ENCODE data around the gene S1PR4. TPM values are rescaled to one million over a fixed set of nuclear protein-coding genes. Genes with fewer than 3 reads are reported as not detected.

Gene S1PR4
- total and polyA plus RNA-seq, 2 of the 8 experiments (the other 6 are each of a cell fraction or from before 2014, with no cell fraction given): not detected

- no peaks in the 10 kb centered on the region for H3K9me3 ChIP-seq (ENCODE audit: insufficient read depth in 2 of 2, low read depth in 1 of 2, low read length in 1 of 2)
- FAIRE-seq (no peak), DNase-seq (ENCODE audit: low read depth in 1 of 2, low spot score in 2 of 2) (no peak)
- H3K23me2 ChIP-seq (ENCODE audit: low read depth, low read length): peaks cover 15% of the 10 kb centered on the region; the same call in 1 of the 2 replicates
- H2AFZ ChIP-seq (ENCODE audit: low read length): no peak overlapping the region
- H3K4ac ChIP-seq (replicated peaks; ENCODE audit: insufficient read length, low read depth, low read length): no peak overlapping the region
- H3K79me2 ChIP-seq (ENCODE audit: control insufficient read depth in 1 of 2, insufficient read depth in 2 of 2, low read length in 2 of 2): no peaks in the 10 kb centered on the region
- no peak overlapping the region for H3K18ac ChIP-seq (ENCODE audit: extremely low read depth, low read length)
- H4K91ac ChIP-seq (replicated peaks; ENCODE audit: insufficient read length, low read length): no peak overlapping the region
- H3K4me2 ChIP-seq (ENCODE audit: insufficient read depth in 1 of 2, low read depth in 2 of 2, low read length in 2 of 2): no peak overlapping the region
- TF ChIP-seq FOSL1 (IDR thresholded peaks at IDR 0.05; ENCODE audit: insufficient read depth, low read depth, low read length) (no peak), KDM1A (IDR thresholded peaks at IDR 0.05; ENCODE audit: borderline replicate concordance, low read length) (peak; percentile 62; the same call in 1 of the 2 replicates), POLR2AphosphoS5 (IDR thresholded peaks at IDR 0.05; ENCODE audit: low read depth, low read length) (no peak)
- 0 out of 2 replicates have a peak overlapping the region, but pooled peaks have one; percentile 5 for H2BK5ac ChIP-seq (ENCODE audit: low read depth, low read length)
- POLR2A ChIA-PET (ENCODE audit: partially characterized antibody): no interaction called here
- no peaks in the 10 kb centered on the region; a peak in 1 of 8 replicates for H3K36me3 ChIP-seq (ENCODE audit: control insufficient read depth in 2 of 4, insufficient read depth in 4 of 4, low read length in 3 of 4)
- CTCF ChIA-PET (ENCODE audit: partially characterized antibody): interaction anchor here (1.5 to 1.6 kb wide), 2 partner anchors 9 to 29 kb away, joined by 5 to 7 read pairs; no protein-coding TSS in a partner anchor
- H3K23ac ChIP-seq (ENCODE audit: insufficient read length): no peak overlapping the region
- no peaks in the 10 kb centered on the region; a peak in 1 of 7 replicates for H3K27me3 ChIP-seq (replicated peaks in 1 of 4; ENCODE audit: control insufficient read depth in 3 of 4, extremely low read depth in 1 of 4, insufficient read depth in 3 of 4, low read length in 3 of 4)
- no peak overlapping the region for H3K14ac ChIP-seq (ENCODE audit: insufficient read length)
- H2AK5ac ChIP-seq (ENCODE audit: low read depth, low read length): no peak overlapping the region
- no peak overlapping the region for H4K5ac ChIP-seq (ENCODE audit: insufficient read length, low read depth, low read length)
- H2BK15ac ChIP-seq (ENCODE audit: low read length): no peak overlapping the region
- H2BK12ac ChIP-seq (ENCODE audit: low read depth, low read length): no peak overlapping the region
- peaks cover 0 to 6% (median 0%) of the 10 kb centered on the region in 4 experiments; a peak in 2 of 7 replicates for H3K4me1 ChIP-seq (replicated peaks in 1 of 4; ENCODE audit: control insufficient read depth in 3 of 4, insufficient read depth in 4 of 4, low read length in 3 of 4)
- H3K4me3 ChIP-seq (ENCODE audit: extremely low read depth in 1 of 4, insufficient read depth in 2 of 4, low read depth in 3 of 4, low read length in 4 of 4): no peak overlapping the region
- H4K8ac ChIP-seq (ENCODE audit: extremely low read depth, insufficient read depth, low read length): no peak overlapping the region
- no peak overlapping the region for H3K9ac ChIP-seq (replicated peaks in 1 of 4; ENCODE audit: extremely low read depth in 1 of 4, low read depth in 3 of 4, low read length in 3 of 4)
- no peak overlapping the region for H3K56ac ChIP-seq (replicated peaks; ENCODE audit: insufficient read length, low read depth, low read length)
- no peaks in the 10 kb centered on the region; the same call in 1 of the 2 replicates for H3K79me1 ChIP-seq (ENCODE audit: low read depth, low read length)
- no peak overlapping the region for H2BK20ac ChIP-seq (ENCODE audit: low read length)
- H2BK120ac ChIP-seq (replicated peaks; ENCODE audit: low read depth, low read length): no peak overlapping the region
- H3K27ac ChIP-seq (ENCODE audit: low read depth, low read length): no peak overlapping the region
- peaks cover 0 to 11% of the 10 kb centered on the region in 2 experiments for H4K20me1 ChIP-seq (replicated peaks in 1 of 2; ENCODE audit: control insufficient read depth in 1 of 2, insufficient read depth in 2 of 2, low read length in 2 of 2)
- WGBS, 2 experiments (ENCODE audit: extremely low coverage in 1 of 2, insufficient coverage in 1 of 2, insufficient read length in 1 of 2, insufficient replicate concordance in 2 of 2, low coverage in 1 of 2, low lambda C conversion rate in 2 of 2, missing lambda C conversion rate in 1 of 2): 89% methylated on average over 21 of the region's 21 CpGs; no CpG with 5 or more reads in 1 of the 2 experiments
Measured at GRCh38 chr19:3154957-3155736, 23.4 kb upstream of the S1PR4 start.
